ENCODE data around the gene OTUD5.

DNA sequence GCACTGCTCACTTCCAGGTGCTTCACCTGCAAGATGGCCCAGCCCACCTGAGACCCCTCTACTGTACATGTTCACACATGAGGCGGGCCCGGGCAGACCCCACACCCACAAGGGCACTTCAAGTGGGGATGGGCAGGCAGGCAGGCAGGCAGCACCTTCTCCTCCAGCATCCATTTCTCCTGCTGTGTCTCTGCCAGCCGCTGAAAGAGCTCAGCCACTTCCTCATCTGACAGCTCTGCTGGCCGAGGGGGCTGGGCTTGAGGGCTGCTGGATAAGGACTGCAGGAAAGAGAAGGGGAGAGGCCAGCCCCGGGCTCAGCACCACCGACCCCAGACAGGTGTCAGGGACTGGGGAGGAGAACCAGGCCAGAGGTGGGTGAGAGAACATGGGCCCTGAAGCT is 18.7 kb upstream of the OTUD5 start:
- TF ChIP-seq, protein P1, sequence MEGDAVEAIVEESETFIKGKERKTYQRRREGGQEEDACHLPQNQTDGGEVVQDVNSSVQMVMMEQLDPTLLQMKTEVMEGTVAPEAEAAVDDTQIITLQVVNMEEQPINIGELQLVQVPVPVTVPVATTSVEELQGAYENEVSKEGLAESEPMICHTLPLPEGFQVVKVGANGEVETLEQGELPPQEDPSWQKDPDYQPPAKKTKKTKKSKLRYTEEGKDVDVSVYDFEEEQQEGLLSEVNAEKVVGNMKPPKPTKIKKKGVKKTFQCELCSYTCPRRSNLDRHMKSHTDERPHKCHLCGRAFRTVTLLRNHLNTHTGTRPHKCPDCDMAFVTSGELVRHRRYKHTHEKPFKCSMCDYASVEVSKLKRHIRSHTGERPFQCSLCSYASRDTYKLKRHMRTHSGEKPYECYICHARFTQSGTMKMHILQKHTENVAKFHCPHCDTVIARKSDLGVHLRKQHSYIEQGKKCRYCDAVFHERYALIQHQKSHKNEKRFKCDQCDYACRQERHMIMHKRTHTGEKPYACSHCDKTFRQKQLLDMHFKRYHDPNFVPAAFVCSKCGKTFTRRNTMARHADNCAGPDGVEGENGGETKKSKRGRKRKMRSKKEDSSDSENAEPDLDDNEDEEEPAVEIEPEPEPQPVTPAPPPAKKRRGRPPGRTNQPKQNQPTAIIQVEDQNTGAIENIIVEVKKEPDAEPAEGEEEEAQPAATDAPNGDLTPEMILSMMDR (conservative IDR thresholded peaks at IDR 0.05 in 1 of 2, IDR thresholded peaks at IDR 0.05 in 1 of 2; ENCODE audit: low read depth in 1 of 2, low read length in 2 of 2), result no peak
- no peak for TF ChIP-seq EZH2 (IDR thresholded peaks at IDR 0.05; ENCODE audit: low read length, missing control alignments)
